HAP-1 (cell line): ENCODE results near the gene DVL3.

Source experiments
- DNase-seq, 2 experiments: peaks; one replicate each; pipeline ENCODE4 v3.0.0-alpha.2; 2016 to 2020; ENCODE audit warnings: low spot score in 2 of 2
- H3K27me3 ChIP-seq: fragments of 250-450 bp; sonication (Bioruptor Pico); 2 replicates; pipeline ENCODE4 v1.5.1; 2020; ENCODE audit warnings: low read depth, mild to moderate bottlenecking, moderate library complexity
- H3K36me3 ChIP-seq: fragments of 250-450 bp; sonication (Bioruptor Pico); replicated peaks from 2 replicates; pipeline ENCODE4 v1.5.1; 2020; ENCODE audit warnings: mild to moderate bottlenecking
- H3K4me1 ChIP-seq: fragments of 250-450 bp; sonication (Bioruptor Pico); 2 replicates; pipeline ENCODE4 v1.5.1; 2020; ENCODE audit warnings: mild to moderate bottlenecking
- H3K4me3 ChIP-seq: fragments of 250-450 bp; sonication (Bioruptor Pico); 2 replicates; pipeline ENCODE4 v1.5.1; 2020; ENCODE audit warnings: mild to moderate bottlenecking, moderate library complexity
- H3K9me3 ChIP-seq: fragments of 250-450 bp; sonication (Bioruptor Pico); 2 replicates; pipeline ENCODE4 v1.5.1; 2020; ENCODE audit warnings: mild to moderate bottlenecking, moderate library complexity
- in situ Hi-C: fragments of 300-500 bp; cut with MboI; formaldehyde crosslinking; loops from 3 replicates; pipeline ENCODE4 v1.14.3; 2020; ENCODE audit warnings: low sequenced_read_pairs, inconsistent platforms, mixed read lengths

DVL3 gene

DNA sequence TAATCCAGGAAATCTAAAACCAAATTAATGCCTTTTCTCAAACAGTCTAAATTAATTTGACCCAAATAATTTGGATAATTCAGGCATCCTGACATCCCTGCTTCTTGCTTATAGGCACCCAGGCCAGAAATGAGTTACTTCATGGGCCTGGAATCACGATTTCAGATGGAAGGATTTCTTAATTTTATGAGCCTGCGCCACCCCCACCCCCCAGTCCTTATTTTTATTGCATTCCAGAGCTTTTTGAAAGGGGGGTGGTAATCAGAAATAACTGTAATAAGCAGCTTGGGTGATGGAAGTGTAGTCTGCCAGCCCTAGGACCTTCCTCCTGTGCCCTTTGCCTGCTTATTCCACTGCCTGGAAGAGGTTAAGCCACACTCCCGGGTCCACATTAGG, 20.8 kb downstream of the DVL3 start:
- Histone ChIP-seq H3K36me3 (peaks cover 49% of the 10 kb centered on the region), H3K27me3 (no peaks in the 10 kb centered on the region), H3K4me1 (peaks cover 12% of the 10 kb centered on the region), H3K4me3 (peak overlapping the region; percentile 93), H3K9me3 (no peaks in the 10 kb centered on the region)
- in situ Hi-C loops: no loop called here
- DNase-seq: no peak

DNA sequence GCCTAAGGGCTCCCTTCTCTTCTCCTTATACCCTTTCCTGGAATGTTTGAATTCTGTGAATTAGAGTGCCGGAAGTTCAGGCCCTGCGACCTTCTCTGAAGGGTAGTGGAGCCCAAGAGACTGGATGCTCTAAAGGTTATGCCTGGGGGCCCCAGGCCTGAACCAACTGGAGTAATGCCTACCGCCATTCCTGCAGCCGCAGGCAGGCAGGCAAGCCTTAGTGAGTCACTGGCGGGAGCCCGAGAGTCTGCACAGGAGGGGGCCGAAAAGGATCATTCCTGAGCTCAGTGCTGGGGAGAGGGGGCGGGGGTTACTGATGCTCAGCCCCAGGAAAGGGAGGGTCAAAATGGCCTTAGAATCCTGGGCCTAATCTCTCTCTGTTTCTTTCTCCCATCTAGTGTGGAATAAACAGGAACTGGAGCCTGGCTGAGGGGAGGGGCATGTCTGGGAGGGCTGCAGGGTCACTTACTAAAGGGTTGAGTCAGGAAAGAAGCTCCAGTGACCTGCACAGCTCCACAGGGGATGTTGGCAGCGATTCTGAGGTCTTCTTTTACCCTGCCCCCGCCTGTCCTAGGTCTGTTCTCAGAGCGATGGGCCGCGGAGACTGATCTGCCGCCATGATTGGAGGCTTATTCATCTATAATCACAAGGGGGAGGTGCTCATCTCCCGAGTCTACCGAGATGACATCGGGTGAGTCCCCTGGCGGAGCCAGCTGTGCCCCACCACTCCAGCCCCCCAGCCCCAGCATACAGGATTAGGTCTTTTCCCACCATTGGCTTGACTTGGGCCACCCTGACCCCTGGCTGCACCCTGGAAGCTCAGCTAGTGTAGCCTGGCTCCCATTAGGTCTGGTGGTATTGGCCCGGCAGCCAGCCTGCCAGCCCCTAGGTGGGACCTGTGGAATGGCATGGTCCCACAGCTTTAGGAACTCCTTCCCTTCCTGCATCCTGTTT, 21.5 kb downstream of the DVL3 start:
- in situ Hi-C loops: no loop called here
- Histone ChIP-seq H3K36me3 (peaks cover 51% of the 10 kb centered on the region), H3K4me1 (peaks cover 12% of the 10 kb centered on the region), H3K9me3 (no peaks in the 10 kb centered on the region), H3K4me3 (peak overlapping the region; percentile 93), H3K27me3 (no peaks in the 10 kb centered on the region)
- DNase-seq: peak; percentile 55 to 88

DNA sequence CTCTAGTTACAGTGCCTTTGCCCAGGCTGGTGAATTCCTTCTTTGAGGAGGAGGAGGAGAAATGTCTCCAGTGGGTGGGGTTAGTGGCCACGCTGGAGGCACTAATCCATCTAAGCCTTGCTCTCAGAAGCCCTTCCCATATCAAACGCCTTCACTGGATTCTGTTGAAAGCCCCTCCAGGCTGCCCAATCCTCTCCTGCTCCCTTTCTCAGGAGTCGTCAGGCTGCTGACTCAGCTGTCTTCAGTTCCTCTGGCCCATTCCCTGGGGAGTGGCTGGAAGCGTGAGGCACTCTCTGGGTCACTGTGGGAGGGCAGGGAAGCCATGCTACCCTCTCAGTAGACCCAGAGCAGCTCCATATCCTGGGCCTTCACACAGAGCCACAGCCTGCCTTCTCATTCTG, 22.2 kb downstream of the DVL3 start:
- Histone ChIP-seq H3K4me3 (no peak overlapping the region), H3K9me3 (no peaks in the 10 kb centered on the region), H3K27me3 (no peaks in the 10 kb centered on the region), H3K36me3 (peaks cover 55% of the 10 kb centered on the region), H3K4me1 (peaks cover 12% of the 10 kb centered on the region)
- in situ Hi-C loops: no loop called here
- DNase-seq: peak in 1 of 2 experiments; percentile 24

DNA sequence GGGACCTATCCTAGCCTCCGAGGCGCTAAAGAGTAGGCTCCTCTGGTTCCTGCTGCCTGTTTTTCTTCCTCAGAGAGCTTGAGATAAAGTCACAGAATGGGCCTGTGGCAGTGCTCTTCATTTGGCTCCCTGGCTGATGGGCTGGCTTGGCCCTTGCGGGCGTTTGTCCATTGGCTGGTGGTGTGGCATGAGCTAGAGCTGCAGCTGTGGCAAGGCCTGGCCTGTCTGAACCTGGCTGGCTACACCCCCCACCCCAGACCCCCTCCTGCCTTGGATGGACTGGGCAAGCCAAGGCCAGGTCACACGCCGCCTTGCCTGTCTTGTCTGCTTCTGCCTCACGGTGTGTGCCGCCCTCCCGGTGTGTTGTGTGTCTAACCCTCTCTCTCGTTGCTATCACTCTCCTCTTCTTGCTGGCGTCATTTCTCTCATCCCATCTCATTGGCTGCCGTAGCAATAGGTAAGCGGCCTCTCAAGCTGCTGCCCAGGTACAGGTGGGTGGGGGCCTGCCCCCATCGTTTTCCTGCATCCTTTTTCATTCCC, 22.7 kb downstream of the DVL3 start:
- in situ Hi-C loops: no loop called here
- H3K4me1 ChIP-seq: peaks cover 12% of the 10 kb centered on the region
- H3K36me3 ChIP-seq: peaks cover 60% of the 10 kb centered on the region

DNA sequence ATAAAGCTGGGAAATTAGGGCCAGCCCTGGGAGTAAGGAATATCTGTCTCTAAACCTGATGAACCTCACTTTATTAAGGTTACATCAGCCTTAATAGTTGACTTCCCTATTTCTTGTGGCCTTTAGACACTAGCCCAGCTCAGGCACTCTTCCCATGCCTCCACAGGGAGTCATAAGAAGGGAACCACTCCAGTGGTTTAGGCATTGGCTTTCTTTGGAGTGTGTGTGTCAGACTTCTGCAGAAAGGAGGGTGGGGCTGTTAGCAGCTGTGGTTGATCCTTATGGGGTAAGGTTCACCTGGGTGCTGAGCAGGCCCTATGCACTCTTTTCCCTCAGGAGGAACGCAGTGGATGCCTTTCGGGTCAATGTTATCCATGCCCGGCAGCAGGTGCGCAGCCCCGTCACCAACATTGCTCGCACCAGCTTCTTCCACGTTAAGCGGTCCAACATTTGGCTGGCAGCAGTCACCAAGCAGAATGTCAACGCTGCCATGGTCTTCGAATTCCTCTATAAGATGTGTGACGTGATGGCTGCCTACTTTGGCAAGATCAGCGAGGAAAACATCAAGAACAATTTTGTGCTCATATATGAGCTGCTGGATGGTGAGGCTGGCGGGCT, 23.5 kb downstream of the DVL3 start:
- in situ Hi-C loops: no loop called here
- no peaks in the 10 kb centered on the region for H3K27me3 ChIP-seq
- no peak overlapping the region for H3K4me3 ChIP-seq
- DNase-seq: no peak
- H3K4me1 ChIP-seq: peaks cover 12% of the 10 kb centered on the region
- H3K36me3 ChIP-seq: peaks cover 68% of the 10 kb centered on the region
- no peaks in the 10 kb centered on the region for H3K9me3 ChIP-seq

More for the DNA sequence above, 22.7 kb downstream of the DVL3 start:
- no peak overlapping the region for H3K4me3 ChIP-seq
- no peaks in the 10 kb centered on the region for H3K9me3 ChIP-seq
- no peak for DNase-seq
- H3K27me3 ChIP-seq: no peaks in the 10 kb centered on the region

- in situ Hi-C loops: no loop called here
- Histone ChIP-seq H3K4me3 (no peak overlapping the region), H3K9me3 (no peaks in the 10 kb centered on the region), H3K27me3 (no peaks in the 10 kb centered on the region), H3K4me1 (peaks cover 8% of the 10 kb centered on the region), H3K36me3 (peaks cover 77% of the 10 kb centered on the region)
- no peak for DNase-seq
These were observed 25.0 kb downstream of the DVL3 start for GRCh38 chr3:184180165-184180564.

GRCh38 chr3:184181596-184181995, 26.4 kb downstream of the DVL3 start:
- Histone ChIP-seq H3K9me3 (no peaks in the 10 kb centered on the region), H3K4me1 (peaks cover 11% of the 10 kb centered on the region), H3K36me3 (peaks cover 79% of the 10 kb centered on the region), H3K4me3 (no peak overlapping the region), H3K27me3 (no peaks in the 10 kb centered on the region)
- no peak for DNase-seq
- in situ Hi-C loops: no loop called here

GRCh38 chr3:184183679-184184078, 28.5 kb downstream of the DVL3 start:
- Histone ChIP-seq H3K9me3 (no peaks in the 10 kb centered on the region), H3K27me3 (no peaks in the 10 kb centered on the region), H3K4me1 (peaks cover 11% of the 10 kb centered on the region), H3K4me3 (no peak overlapping the region), H3K36me3 (peaks cover 70% of the 10 kb centered on the region)
- DNase-seq: no peak
- in situ Hi-C loops: no loop called here

DNA sequence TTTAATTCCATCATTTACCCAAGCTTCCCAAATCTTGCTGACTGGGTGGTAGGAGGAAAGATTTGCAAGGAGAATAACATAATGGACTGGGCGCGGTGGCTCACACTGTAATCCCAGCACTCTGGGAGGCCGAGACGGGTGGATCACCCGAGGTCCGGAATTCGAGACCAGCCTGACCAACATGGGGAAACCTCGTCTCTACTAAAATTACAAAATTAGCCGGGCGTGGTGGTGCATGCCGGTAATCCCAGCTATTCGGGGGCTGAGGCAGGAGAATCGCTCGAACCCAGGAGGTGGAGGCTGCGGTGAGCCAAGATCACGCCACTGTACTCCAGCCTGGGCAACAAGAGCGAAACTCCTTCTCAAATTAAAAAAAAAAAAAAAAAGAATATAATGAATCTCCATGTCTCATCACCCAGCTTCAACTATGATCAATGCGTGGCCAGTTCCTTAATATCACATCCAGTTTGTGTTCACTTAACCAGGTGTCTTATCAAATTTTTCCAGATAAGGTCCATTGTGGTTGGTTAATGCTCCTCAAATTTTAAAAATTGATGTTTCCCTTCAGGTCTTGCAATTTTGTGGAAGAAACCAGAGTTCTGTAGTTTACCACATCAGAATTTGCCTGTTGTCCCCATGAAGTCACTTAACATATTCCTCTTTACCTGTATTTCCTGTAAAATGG, 29.5 kb downstream of the DVL3 start:
- Histone ChIP-seq H3K36me3 (peaks cover 73% of the 10 kb centered on the region), H3K27me3 (no peaks in the 10 kb centered on the region), H3K4me3 (no peak overlapping the region), H3K9me3 (no peaks in the 10 kb centered on the region), H3K4me1 (peaks cover 11% of the 10 kb centered on the region)
- DNase-seq: no peak
- in situ Hi-C loops: no loop called here

DNA sequence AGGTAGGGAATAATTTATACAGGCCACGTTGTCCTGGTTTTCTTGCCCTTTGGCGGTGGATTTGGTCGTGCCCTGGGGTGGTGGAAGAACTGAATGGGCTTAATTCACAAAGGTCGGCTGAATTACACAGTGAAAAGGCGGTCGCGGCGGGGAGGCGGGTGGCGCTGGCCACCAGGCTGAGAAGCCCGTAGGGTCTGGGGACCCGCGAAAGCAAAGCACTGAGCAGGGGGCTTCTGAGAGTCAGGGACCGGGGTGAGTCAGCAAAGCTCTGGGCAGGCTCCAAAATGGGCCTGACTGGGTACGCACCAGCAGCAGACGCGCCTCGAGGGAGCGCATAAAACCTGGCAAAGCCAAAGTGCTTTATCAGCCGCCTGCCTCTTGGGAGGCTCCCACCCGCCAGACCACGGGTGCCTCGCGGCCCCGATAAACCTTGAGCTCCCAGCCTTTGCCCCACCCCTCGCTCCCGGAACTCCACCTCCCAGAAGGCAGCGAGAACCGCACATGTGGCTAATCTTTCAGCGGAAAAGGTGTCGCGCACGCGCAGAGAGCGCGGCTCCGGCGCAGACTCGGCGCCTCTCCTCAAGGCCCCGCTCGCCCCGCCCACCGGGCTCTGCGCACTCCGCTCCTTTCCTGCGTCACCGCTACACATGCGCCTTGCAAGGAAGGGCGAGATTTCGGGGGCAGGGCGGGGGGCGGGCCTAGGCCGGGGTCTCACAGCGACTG, 30.4 kb downstream of the DVL3 start:
- H3K4me1 ChIP-seq: peaks cover 11% of the 10 kb centered on the region
- peak overlapping the region; percentile 98 for H3K4me3 ChIP-seq
- in situ Hi-C loops: no loop called here
- H3K27me3 ChIP-seq: no peaks in the 10 kb centered on the region
- DNase-seq: peak; percentile 97 to 99
- peaks cover 72% of the 10 kb centered on the region for H3K36me3 ChIP-seq
- no peaks in the 10 kb centered on the region for H3K9me3 ChIP-seq

- peaks cover 72% of the 10 kb centered on the region for H3K36me3 ChIP-seq
- H3K9me3 ChIP-seq: no peaks in the 10 kb centered on the region
- DNase-seq: peak in 1 of 2 experiments; percentile 16
- peak within 1 kb of the TSS; percentile 98 for H3K4me3 ChIP-seq
- in situ Hi-C loops: no loop called here
- no peaks in the 10 kb centered on the region for H3K27me3 ChIP-seq
- peaks cover 11% of the 10 kb centered on the region for H3K4me1 ChIP-seq
These were observed 31.2 kb downstream of the DVL3 start, which contains the start of gene ABCF3 for GRCh38 chr3:184186184-184186901. Gene ABCF3, plus strand, starts transcription at chr3:184186199. Its CDS starts 9 bp downstream, at chr3:184186208.

GRCh38 chr3:184186902-184187207, 31.7 kb downstream of the DVL3 start:
- H3K36me3 ChIP-seq: peaks cover 70% of the 10 kb centered on the region
- in situ Hi-C loops: no loop called here
- H3K27me3 ChIP-seq: no peaks in the 10 kb centered on the region
- no peaks in the 10 kb centered on the region for H3K9me3 ChIP-seq
- no peak for DNase-seq
- peaks cover 11% of the 10 kb centered on the region for H3K4me1 ChIP-seq
- H3K4me3 ChIP-seq: peak overlapping the region; percentile 98

DNA sequence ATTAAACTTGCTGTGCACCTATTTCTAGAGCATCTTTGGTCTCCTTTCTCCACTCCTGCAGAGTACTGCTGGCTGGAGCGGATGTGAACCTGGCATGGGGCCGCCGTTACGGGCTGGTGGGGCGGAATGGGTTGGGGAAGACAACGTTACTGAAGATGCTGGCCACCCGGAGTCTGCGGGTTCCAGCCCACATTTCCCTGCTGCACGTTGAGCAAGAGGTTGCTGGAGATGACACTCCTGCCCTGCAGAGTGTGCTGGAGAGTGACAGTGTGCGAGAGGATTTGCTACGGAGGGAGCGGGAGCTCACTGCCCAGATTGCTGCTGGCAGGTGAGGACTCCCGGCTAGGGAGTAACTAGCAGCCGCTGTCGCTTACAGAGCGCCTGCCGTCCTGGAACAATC, 32.9 kb downstream of the DVL3 start:
- peaks cover 70% of the 10 kb centered on the region for H3K36me3 ChIP-seq

More for the DNA sequence above, 32.9 kb downstream of the DVL3 start:
- in situ Hi-C loops: no loop called here
- H3K9me3 ChIP-seq: no peaks in the 10 kb centered on the region
- H3K4me1 ChIP-seq: peaks cover 11% of the 10 kb centered on the region
- DNase-seq: no peak
- H3K27me3 ChIP-seq: no peaks in the 10 kb centered on the region
- H3K4me3 ChIP-seq: no peak overlapping the region
